GM13976 (cell line): Measurements from ENCODE around the gene ATG5.
"Not testable (repeated sequence)": the region's sequence is repeated elsewhere in the genome, so short reads cannot be mapped to it uniquely, and the experiment has no call there.

ENCODE experiments used
- DNase-seq: peaks from one replicate; pipeline ENCODE4 v3.0.0; 2012; ENCODE audit warnings: low spot score
- in situ Hi-C: fragments of 300-500 bp; cut with MboI; formaldehyde crosslinking; loops from one replicate; pipeline ENCODE4 v1.12.0; 2022; ENCODE audit warnings: low sequenced_read_pairs, mixed read lengths, inconsistent platforms; ENCODE audit not compliant: unreplicated experiment
- TF ChIP-seq, protein P1 (sequence below): IDR thresholded peaks from 2 replicates; pipeline ENCODE4 v1.5.1; 2012; ENCODE audit warnings: borderline replicate concordance, mild to moderate bottlenecking; ENCODE audit not compliant: insufficient read depth; ENCODE audit errors: extremely low read depth, missing control alignments, control extremely low read depth

Gene ATG5

GRCh38 chr6:106270414-106270813 is 55.1 kb downstream of the ATG5 start:
- TF ChIP-seq, protein P1, sequence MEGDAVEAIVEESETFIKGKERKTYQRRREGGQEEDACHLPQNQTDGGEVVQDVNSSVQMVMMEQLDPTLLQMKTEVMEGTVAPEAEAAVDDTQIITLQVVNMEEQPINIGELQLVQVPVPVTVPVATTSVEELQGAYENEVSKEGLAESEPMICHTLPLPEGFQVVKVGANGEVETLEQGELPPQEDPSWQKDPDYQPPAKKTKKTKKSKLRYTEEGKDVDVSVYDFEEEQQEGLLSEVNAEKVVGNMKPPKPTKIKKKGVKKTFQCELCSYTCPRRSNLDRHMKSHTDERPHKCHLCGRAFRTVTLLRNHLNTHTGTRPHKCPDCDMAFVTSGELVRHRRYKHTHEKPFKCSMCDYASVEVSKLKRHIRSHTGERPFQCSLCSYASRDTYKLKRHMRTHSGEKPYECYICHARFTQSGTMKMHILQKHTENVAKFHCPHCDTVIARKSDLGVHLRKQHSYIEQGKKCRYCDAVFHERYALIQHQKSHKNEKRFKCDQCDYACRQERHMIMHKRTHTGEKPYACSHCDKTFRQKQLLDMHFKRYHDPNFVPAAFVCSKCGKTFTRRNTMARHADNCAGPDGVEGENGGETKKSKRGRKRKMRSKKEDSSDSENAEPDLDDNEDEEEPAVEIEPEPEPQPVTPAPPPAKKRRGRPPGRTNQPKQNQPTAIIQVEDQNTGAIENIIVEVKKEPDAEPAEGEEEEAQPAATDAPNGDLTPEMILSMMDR: no peak
- in situ Hi-C loops: no loop called here
- no peak for DNase-seq

- DNase-seq, in situ Hi-C loops: not testable (repeated sequence)
Measured at GRCh38 chr6:106269268-106269919, 56.2 kb downstream of the ATG5 start.

GRCh38 chr6:106268500-106268899 is 57.1 kb downstream of the ATG5 start:
- not testable (repeated sequence) for DNase-seq

DNA sequence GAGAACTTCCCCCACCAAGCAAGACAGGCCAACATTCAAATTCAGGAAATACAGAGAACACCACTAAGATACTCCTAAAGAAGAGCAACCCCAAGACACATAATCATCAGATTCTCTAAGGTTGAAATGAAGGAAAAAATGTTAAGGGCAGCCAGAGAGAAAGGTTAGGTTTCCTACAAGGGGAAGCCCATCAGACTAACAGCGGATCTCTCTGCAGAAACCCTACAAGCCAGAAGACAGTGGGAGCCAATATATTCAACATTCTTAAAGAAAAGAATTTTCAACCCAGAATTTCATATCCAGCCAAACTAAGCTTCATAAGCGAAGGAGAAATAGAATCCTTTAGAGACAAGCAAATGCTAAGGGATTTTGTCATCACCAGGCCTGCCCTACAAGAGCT is 61.1 kb downstream of the ATG5 start:
- in situ Hi-C loops, DNase-seq: not testable (repeated sequence)

More at GRCh38 chr6:106268500-106268899, 57.1 kb downstream of the ATG5 start:
- in situ Hi-C loops: not testable (repeated sequence)

- DNase-seq, in situ Hi-C loops: not testable (repeated sequence)
Measured at GRCh38 chr6:106259748-106260147, 65.8 kb downstream of the ATG5 start.

GRCh38 chr6:106258726-106259125 is 66.8 kb downstream of the ATG5 start:
- TF ChIP-seq, protein P1: no peak
- in situ Hi-C loops: no loop called here
- no peak for DNase-seq

- DNase-seq: no peak
- TF ChIP-seq, protein P1: no peak
- in situ Hi-C loops: no loop called here
Measured at GRCh38 chr6:106257195-106257594, 68.4 kb downstream of the ATG5 start.

DNA sequence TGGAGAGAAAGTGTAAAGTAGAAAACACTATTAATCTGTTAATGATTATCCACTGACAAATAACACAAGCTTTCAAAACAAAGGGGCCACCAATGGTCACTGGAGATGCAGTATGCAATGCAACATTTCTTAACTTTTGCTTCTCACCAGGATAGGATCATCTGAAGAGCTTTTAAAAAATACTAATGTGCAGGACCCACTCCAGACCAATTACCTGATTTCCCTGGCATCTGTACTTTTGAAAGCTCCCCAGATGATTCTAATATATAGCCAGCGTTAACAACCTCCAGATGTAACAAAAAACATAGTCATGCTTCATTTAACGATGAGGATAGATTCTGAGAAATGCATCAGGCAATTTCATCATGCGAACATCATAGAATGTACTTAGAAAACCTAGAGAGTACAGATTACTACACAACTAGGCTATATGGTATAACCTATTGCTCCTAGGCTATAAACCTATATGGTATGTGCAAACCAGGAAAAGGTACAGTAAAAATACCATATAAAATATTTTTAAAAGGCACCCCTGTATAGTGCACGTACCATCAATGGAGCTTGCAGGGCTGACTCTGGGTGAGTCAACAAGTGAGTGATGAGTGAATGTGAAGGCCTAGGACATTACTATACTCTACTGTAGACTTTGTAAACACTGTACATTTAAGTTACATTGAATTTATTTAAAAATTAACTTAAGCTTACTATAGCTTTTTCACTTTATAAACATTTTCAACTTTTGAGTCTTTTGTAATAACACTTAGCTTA is 69.2 kb downstream of the ATG5 start:
- in situ Hi-C loops: no loop called here
- no peak for DNase-seq
- TF ChIP-seq, protein P1: no peak

DNA sequence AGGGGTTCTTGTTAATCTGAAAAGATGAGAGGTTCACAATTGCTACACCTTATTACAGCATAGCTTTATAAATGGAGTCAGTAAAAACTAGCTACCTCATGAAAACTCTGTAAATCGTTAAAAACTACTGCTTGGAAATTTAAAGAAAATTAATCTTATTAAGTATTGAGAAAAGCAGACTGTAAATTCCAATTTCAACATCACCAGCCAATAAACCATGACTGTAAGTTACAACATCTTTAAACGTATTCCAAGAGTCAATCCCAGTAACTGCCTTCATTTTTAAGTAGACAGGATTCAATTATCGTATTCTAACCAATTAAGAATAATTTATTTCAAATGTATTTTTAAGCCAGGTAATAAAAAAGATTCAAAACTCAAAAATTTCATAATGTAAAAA is 70.3 kb downstream of the ATG5 start:
- DNase-seq: no peak
- in situ Hi-C loops: no loop called here
- TF ChIP-seq, protein P1: no peak
